Adrenal gland (tissue), 12 donors: Measurements from ENCODE around the gene HBM. TPM values are rescaled to one million over a fixed set of nuclear protein-coding genes. Genes with fewer than 3 reads are reported as not detected.
"Not testable (repeated sequence)": the region's sequence is repeated elsewhere in the genome, so short reads cannot be mapped to it uniquely, and the experiment has no call there.

Experiments
- DNase-seq, 7 donors: peaks; one replicate each; pipeline ENCODE4 v3.0.0-alpha.2; 2019 to 2020
- H3K27ac ChIP-seq, 5 donors: fragments of 200-600 bp; sonication (generic) in 4 of 5; 1 replicate in 3 of 5; 2 replicates in 2 of 5; pipeline versions ENCODE4 v1.5.1 to v1.8.0; 2016 to 2020; ENCODE audit warnings: mild to moderate bottlenecking in 1 of 5
- H3K27me3 ChIP-seq: fragments of 200-600 bp; 2 replicates; pipeline ENCODE4 v1.8.0; 2021
- H3K36me3 ChIP-seq, 2 donors: fragments of 200-600 bp; replicated peaks in 1 of 2; 1 replicate in 1 of 2; 2 replicates in 1 of 2; pipeline versions ENCODE4 v1.5.1 to v1.8.0; 2018 to 2022
- H3K4me1 ChIP-seq, 2 donors: fragments of 200-600 bp; replicated peaks in 1 of 2; 1 replicate in 1 of 2; 2 replicates in 1 of 2; pipeline versions ENCODE4 v1.5.1 to v1.8.0; 2018 to 2021
- H3K4me3 ChIP-seq, 4 donors: fragments of 200-600 bp; sonication (generic) in 3 of 4; one replicate each; pipeline ENCODE4 v1.5.1; 2016 to 2018
- H3K9me3 ChIP-seq, 3 donors: fragments of 200-600 bp; sonication (generic) in 1 of 3; replicated peaks in 1 of 3; 1 replicate in 2 of 3; 2 replicates in 1 of 3; pipeline versions ENCODE4 v1.5.1 to v1.8.0; 2016 to 2021
- CTCF ChIP-seq, 6 experiments: fragments of 450-650 bp in 4 of 6; fragments of 200-600 bp in 2 of 6; sonication (generic) in 1 of 6; IDR thresholded peaks; 1 replicate in 5 of 6; 2 replicates in 1 of 6; pipeline versions ENCODE4 v1.5.1 to v1.8.0; 2016 to 2021; ENCODE audit warnings: antibody characterized with exemption in 6 of 6, mild to moderate bottlenecking in 2 of 6, moderate library complexity in 1 of 6
- POLR2A ChIP-seq, 2 donors: fragments of 450-650 bp; IDR thresholded peaks; one replicate each; pipeline ENCODE4 v1.6.1; 2017; ENCODE audit warnings: antibody characterized with exemption in 2 of 2, mild to moderate bottlenecking in 2 of 2, moderate library complexity in 1 of 2
- WGBS, 4 donors: extraction: QIAGEN DNeasy Blood & Tissue Kit in 2 of 4; methylation state at CpG; one replicate each; pipeline versions ENCODE4 v1.1.5 to v1.1.7; 2013 to 2017; 5-methylcytosine and 5-hydroxymethylcytosine counted together
- intact Hi-C, 2 donors: fragments of 100-400 bp; cut with DNase I; formaldehyde crosslinking; loops; one replicate each; pipeline versions ENCODE4 v1.14.1 to v1.15.0; 2022 to 2023
- polyA plus RNA-seq, 3 donors: library from polyadenylated mRNA; stranded (reverse); fragments of 200-250 nt in 2 of 3; fragments of 350-450 nt in 1 of 3; fragmentation: Illumina TruSeq in 1 of 3; extraction: RNeasy Lipid Tissue Mini Kit (QIAGEN cat#74804) in 1 of 3; gene quantifications; one replicate each; pipeline ENCODE4 v1.2.3, GENCODE V29; 2013 to 2014
- total RNA-seq, 9 donors: library from RNA; depleted of rRNA in 4 of 9; stranded (reverse); fragments of >200 nt in 4 of 9; fragments of 120-200 nt in 1 of 9; fragmentation: NEBNext Ultra II Directional in 1 of 9; extraction: Animal tissue kit (Norgen Biotek cat#: 25700) in 1 of 9; gene quantifications; one replicate each; pipeline versions ENCODE4 v1.1.0 to v1.2.4, GENCODE V29; 2013 to 2023
- donor health status: healthy with polysubstance abuse.
- donor health status: Bipolar disorder and iron deficiency.
- donor health status: DM: yes; HTN: yes; CAD: no.
- donor health status: DM: no; HTN: no; CAD: no.
- donor health status: DM: no; HTN: no; CAD: no.
- donor health status: DM: yes; HTN: yes; CAD: no.

Gene HBM
- total and polyA plus RNA-seq, 12 donors, result 0.53 to 30.2 (median 0.61) TPM; not detected in 9

DNA sequence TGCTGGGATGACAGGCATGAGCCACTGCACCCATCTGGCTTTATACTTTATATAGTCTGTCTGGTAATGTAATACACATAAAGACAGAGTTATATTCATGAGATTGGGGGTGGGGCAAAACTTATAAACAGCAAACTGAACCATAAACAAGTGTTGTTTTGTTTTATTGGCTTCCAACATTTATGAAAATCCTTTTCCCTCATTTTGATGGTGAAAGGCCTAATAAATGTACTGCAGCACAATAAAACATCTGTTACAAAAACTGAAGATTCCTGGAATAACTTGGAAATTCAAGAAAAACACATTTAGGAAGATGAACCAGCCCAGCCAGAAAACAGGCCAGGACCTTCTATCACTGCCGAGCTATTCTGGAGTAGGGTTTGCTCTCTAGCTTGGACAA lies 43.4 kb upstream of the HBM start:
- peaks cover 0 to 3% of the 10 kb centered on the region in 2 donors for H3K4me1 ChIP-seq
- no peaks in the 10 kb centered on the region for H3K36me3 ChIP-seq
- 70 to 83% (median 77%) methylated on average over 1 of the region's 1 CpG for WGBS, 4 donors
- no peaks in the 10 kb centered on the region for H3K9me3 ChIP-seq
- H3K27me3 ChIP-seq, result no peaks in the 10 kb centered on the region
- intact Hi-C loops, result no loop called here
- H3K27ac ChIP-seq, result no peak overlapping the region
- no peak overlapping the region for H3K4me3 ChIP-seq
- no peak for TF ChIP-seq CTCF (IDR thresholded peaks at IDR 0.05)
- TF ChIP-seq POLR2A (IDR thresholded peaks at IDR 0.05), result no peak
- no peak for DNase-seq

GRCh38 chr16:123558-124350 lies 42.0 kb upstream of the HBM start:
- intact Hi-C loops, H3K9me3 ChIP-seq, H3K4me3 ChIP-seq, H3K36me3 ChIP-seq, H3K27me3 ChIP-seq, DNase-seq, H3K4me1 ChIP-seq, H3K27ac ChIP-seq: not testable (repeated sequence)
- WGBS, 4 donors, result 82 to 87% (median 86%) methylated on average over 13 to 19 of the region's 19 CpGs

- Histone ChIP-seq H3K27me3 (no peaks in the 10 kb centered on the region), H3K27ac (no peak overlapping the region), H3K4me1 (no peaks in the 10 kb centered on the region), H3K9me3 (no peaks in the 10 kb centered on the region), H3K36me3 (no peaks in the 10 kb centered on the region), H3K4me3 (no peak overlapping the region)
- TF ChIP-seq POLR2A (IDR thresholded peaks at IDR 0.05) (no peak), CTCF (IDR thresholded peaks at IDR 0.05) (no peak)
- intact Hi-C loops, result no loop called here
- no peak for DNase-seq
- WGBS, 4 donors, result 85 to 92% (median 89%) methylated on average over 3 of the region's 3 CpGs
Measured at GRCh38 chr16:125011-125410, 40.8 kb upstream of the HBM start.

GRCh38 chr16:129075-129474 lies 36.7 kb upstream of the HBM start:
- H3K27ac ChIP-seq, result no peak overlapping the region
- intact Hi-C loops, result no loop called here
- no peaks in the 10 kb centered on the region for H3K27me3 ChIP-seq
- no peaks in the 10 kb centered on the region for H3K9me3 ChIP-seq
- H3K4me1 ChIP-seq, result no peaks in the 10 kb centered on the region
- TF ChIP-seq CTCF (IDR thresholded peaks at IDR 0.05) (no peak), POLR2A (IDR thresholded peaks at IDR 0.05) (no peak)
- no peaks in the 10 kb centered on the region for H3K36me3 ChIP-seq
- 94 to 100% (median 98%) methylated on average over 2 of the region's 2 CpGs for WGBS, 4 donors
- no peak for DNase-seq
- no peak overlapping the region for H3K4me3 ChIP-seq
